Measurements from ENCODE around the gene SPSB2.
"Not testable (repeated sequence)": the region's sequence is repeated elsewhere in the genome, so short reads cannot be mapped to it uniquely, and the experiment has no call there.

SPSB2 gene

GRCh38 chr12:6869049-6870021 lies 3.8 kb downstream of the SPSB2 start:
- peak; percentile 62 for DNase-seq

DNA sequence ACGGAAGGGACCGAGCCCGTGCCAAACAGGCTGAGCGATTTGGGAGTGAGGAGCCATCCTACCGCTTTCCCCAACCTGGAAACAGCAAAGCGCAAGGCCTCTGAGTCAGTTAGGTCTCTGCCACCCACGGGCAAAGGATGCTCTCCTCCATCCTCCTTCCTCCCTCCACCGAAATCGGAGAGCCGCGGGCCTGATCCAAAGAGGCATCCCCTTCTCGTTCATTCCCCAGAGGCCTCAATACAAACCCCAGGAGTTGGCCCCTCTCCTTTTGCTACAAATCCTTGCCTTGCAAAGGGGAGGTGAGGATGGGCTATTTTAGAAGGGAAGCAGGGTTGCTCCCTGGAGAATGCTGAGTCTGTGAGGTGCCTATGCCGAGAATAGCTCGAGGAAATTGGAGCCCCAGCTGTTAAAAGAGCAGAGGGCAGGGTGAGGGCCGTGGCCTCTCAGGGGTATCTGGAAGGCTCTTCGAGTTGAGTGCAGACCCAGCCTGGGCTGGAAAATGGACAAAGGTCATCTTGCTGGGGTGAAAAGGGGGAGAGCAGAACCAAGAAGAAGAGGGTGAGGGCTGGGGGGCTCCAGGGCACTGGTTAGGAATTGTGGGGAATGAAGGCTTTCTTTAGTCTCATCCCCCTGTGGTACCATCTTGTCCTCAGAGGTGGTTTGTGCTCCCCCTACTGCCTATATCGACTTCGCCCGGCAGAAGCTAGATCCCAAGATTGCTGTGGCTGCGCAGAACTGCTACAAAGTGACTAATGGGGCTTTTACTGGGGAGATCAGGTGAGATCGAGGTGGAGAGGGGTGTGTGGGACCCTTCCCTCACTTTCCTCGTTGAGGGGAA lies 4.7 kb downstream of the SPSB2 start:
- no peak for DNase-seq

DNA sequence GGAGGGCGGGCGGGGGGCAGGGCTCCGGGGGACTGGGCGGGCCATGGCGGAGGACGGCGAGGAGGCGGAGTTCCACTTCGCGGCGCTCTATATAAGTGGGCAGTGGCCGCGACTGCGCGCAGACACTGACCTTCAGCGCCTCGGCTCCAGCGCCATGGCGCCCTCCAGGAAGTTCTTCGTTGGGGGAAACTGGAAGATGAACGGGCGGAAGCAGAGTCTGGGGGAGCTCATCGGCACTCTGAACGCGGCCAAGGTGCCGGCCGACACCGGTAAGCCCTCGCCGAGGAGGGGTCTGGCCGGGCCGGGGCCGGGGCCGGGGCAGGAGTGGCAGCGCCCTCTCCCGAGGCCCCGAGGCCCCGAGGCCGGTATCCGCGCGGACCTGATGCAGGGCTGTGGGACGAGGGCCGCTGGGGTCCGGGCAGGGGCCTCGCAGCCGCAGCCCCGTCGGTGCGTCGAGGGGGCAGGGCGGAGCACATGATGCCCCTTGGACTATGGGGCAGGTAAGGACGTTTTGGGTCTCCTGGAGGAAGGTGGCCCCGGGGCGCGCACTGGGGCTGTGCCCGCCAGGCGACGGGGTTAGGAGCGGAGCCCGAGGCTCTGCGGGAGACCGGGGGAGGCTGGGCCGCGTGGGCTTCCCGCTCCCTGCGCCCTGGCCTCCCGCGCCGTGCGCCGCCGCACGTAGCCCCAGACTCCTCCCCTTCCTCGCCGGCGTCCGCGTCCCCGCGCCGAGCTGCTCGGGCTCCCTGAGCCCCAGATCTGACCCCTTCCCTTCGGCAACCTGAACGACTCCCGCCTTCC lies 5.5 kb downstream of the SPSB2 start, which contains the start of gene TPI1:
TSS of gene TPI1 (plus strand) at position 119 of the 798 bp plus-strand sequence. CDS start at position 155, 36 bp downstream.
- no peak for DNase-seq

DNA sequence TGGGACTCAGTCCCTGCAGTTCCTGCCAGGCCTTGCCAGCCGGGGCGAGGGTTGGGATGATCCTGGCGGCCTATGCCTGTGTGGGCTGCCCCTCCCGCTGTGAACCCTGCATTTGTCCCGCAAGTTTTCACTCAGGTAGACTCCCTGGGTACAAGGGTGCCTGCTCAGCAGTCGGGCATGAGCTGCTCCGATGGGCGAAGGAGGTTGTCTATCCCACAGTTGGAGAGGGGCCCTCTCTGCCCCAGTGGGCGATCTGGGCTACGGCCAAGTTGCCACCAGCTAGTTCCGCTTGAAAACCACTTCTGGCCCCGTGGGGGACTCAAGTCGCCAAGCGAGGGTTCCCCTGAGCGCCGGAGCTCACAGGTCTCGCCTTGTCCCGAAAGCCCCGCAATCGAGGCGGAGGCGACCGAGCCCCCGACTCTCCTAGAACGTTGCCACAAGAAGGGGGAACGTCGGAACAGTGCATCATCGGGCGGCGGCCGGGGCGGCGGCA lies 6.1 kb downstream of the SPSB2 start:
- DNase-seq = peak; percentile 58

GRCh38 chr12:6866163-6866919 lies 6.8 kb downstream of the SPSB2 start:
- DNase-seq = no peak

GRCh38 chr12:6865307-6865706 lies 7.8 kb downstream of the SPSB2 start:
- DNase-seq = not testable (repeated sequence)

GRCh38 chr12:6863586-6864321 lies 9.3 kb downstream of the SPSB2 start:
- no peak for DNase-seq

GRCh38 chr12:6863033-6863432 lies 10.1 kb downstream of the SPSB2 start:
- DNase-seq = no peak

GRCh38 chr12:6861391-6861790 lies 11.7 kb downstream of the SPSB2 start:
- DNase-seq = no peak

DNA sequence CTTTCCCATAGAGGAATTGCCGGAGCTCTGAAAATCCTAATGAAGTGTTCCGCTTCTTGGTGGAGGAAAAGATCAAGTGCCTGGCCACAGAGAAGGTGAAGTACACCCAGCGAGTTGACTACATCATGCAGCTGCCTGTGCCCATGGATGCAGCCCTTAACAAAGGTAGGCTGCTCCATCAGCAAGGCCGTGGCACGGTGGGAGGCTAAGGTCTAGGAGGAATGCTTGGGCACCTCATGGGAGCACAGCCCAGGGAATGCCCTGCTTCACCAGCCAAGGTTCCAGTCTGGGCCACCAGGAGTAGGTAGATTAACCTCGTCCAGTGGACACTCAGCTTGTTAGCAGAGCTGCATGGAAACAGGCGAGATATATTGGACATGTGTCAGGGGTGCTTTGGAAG lies 12.2 kb downstream of the SPSB2 start:
- DNase-seq = no peak

- DNase-seq = no peak
Measured at GRCh38 chr12:6860116-6860515, 13.0 kb downstream of the SPSB2 start.

DNA sequence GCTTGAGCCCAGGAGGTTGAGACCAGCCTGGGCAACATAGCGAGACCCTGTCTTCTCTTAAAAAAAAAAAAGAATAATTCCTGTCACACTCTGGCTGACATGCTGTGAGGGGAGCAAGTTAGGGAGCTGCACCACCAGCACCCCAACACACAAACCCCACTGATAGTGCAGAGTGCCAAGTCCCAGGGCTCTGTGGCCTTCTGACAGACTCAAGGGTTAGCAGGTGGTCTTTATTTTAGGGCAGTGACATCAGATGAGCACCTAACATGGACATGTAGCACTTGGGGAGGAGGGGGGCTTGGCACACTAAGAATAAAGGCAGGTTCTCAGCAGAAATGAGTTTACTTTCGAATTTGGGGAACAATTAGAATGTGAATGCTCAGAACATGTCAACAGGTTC lies 14.3 kb downstream of the SPSB2 start:
- DNase-seq = no peak

- no peak for DNase-seq
Measured at GRCh38 chr12:6855322-6855721, 17.8 kb downstream of the SPSB2 start.

- DNase-seq = no peak
Measured at GRCh38 chr12:6854036-6854435, 19.1 kb downstream of the SPSB2 start.

- no peak for DNase-seq
Measured at GRCh38 chr12:6853626-6854025, 19.5 kb downstream of the SPSB2 start.

DNA sequence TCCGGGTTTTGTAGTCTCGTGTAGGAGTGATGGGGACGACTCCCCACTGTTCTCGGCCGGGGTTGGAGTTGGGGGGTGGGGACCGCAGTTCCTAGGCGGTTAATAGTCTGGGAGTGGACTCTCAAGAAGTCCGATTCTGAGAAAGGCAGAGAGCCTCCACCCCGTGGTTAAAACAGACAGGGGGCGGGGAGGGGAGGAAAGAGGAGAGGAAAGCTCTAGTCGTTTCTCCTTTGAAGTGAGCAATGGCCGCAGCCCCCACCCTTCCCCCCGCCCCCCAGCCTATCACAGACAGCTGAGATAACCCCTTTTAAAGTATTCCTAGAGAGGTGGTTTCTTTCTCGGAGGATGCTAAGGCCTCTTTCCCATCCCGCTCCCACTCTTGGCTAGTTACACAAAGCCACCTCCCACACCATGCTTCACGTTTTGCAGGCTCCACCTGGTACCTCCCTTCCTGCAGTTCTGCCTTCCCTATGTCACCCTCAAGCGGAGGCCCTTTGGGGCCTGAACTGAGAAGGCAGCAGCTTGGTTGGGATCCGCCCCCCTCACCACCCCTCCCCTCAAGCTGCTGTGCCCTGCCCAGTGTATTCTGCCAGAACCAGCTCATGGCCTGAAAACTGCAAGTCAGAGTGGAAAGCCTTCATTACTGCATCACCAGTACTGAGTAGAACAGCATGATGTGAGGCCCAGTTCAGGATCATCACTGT lies 20.3 kb downstream of the SPSB2 start:
- DNase-seq = no peak

GRCh38 chr12:6851921-6852650 lies 21.0 kb downstream of the SPSB2 start, which contains the start of gene USP5:
USP5 (plus strand) TSS chr12:6852150; CDS start chr12:6852180, 30 bp downstream.
- peak; percentile 97 for DNase-seq

GRCh38 chr12:6851153-6851920 lies 21.8 kb downstream of the SPSB2 start, which contains the start of gene CDCA3:
CDCA3 (minus strand) TSS chr12:6851286; CDS start chr12:6850952, 334 bp downstream.
- peak; percentile 92 for DNase-seq

- no peak for DNase-seq
Measured at GRCh38 chr12:6850796-6851152, 22.3 kb downstream of the SPSB2 start.

All from NCI-H2227 treated with DMSO at 0.1 percent for 48 hours (cell line).